HepG2 (cell line): ENCODE measurements around the gene SCFD1. TPM values are rescaled to one million over a fixed set of nuclear protein-coding genes. Genes with fewer than 3 reads are reported as not detected.

ENCODE experiments used
- PHF8 ChIP-seq: sonication (generic); formaldehyde crosslinking; IDR thresholded peaks from 2 replicates; pipeline ENCODE4 v1.5.0; 2020; ENCODE audit warnings: missing genetic modification reagents
- RFX1 ChIP-seq: fragments of 450-650 bp; IDR thresholded peaks from 2 replicates; pipeline ENCODE4 v1.6.1; 2017
- SSRP1 ChIP-seq: IDR thresholded peaks from 2 replicates; pipeline ENCODE4 v1.6.1; 2016; ENCODE audit warnings: control low read depth
- ZNF589 ChIP-seq: sonication (generic); formaldehyde crosslinking; conservative IDR thresholded peaks from 2 replicates; pipeline ENCODE4 v1.8.0; 2022; ENCODE audit warnings: mild to moderate bottlenecking, moderate library complexity, missing genetic modification reagents
- polyA plus RNA-seq, 8 experiments: library from polyadenylated mRNA; depleted of rRNA in 3 of 8; stranded (reverse) in 7 of 8; unstranded in 1 of 8; fragments of >200 nt; fragmentation: Illumina TruSeq in 4 of 8; extraction: Trizol in 4 of 8; gene quantifications; 2 replicates each; pipeline versions ENCODE4 v1.2.1 to v1.2.3, GENCODE V29; 2011 to 2016; ENCODE audit warnings: low read depth in 4 of 8, missing spikeins in 1 of 8, mixed read lengths in 1 of 8; ENCODE audit not compliant: insufficient read depth in 1 of 8
- total RNA-seq, 5 experiments: library from RNA; depleted of rRNA; stranded (reverse); fragments of >200 nt; fragmentation: Illumina TruSeq; extraction: Trizol; gene quantifications; 2 replicates each; pipeline ENCODE4 v1.2.3, GENCODE V29; 2016; ENCODE audit warnings: low read depth in 1 of 5
- TF ChIP-seq, protein P1 (sequence below): sonication (generic); formaldehyde crosslinking; IDR thresholded peaks from 2 replicates; pipeline ENCODE4 v1.4.0; 2020; ENCODE audit warnings: mild to moderate bottlenecking, missing genetic modification reagents
- TF ChIP-seq, protein P2 (sequence below): sonication (generic); formaldehyde crosslinking; IDR thresholded peaks from 2 replicates; pipeline ENCODE4 v1.4.0; 2020; ENCODE audit warnings: missing genetic modification reagents
- TF ChIP-seq, protein P3 (sequence below): sonication (generic); formaldehyde crosslinking; IDR thresholded peaks from 2 replicates; pipeline ENCODE4 v1.4.0; 2020; ENCODE audit warnings: missing genetic modification reagents, mild to moderate bottlenecking, borderline replicate concordance
- TF ChIP-seq, protein P4 (sequence below): sonication (generic); formaldehyde crosslinking; IDR thresholded peaks from 2 replicates; pipeline ENCODE4 v1.4.0; 2020; ENCODE audit warnings: missing genetic modification reagents
- TF ChIP-seq, protein P5 (sequence below): sonication (generic); formaldehyde crosslinking; IDR thresholded peaks from 2 replicates; pipeline ENCODE4 v1.4.0; 2020; ENCODE audit warnings: missing genetic modification reagents; ENCODE audit errors: not compliant biosample characterization
- TF ChIP-seq, protein P6 (sequence below): sonication (generic); formaldehyde crosslinking; IDR thresholded peaks from 2 replicates; pipeline ENCODE4 v1.5.0; 2020; ENCODE audit warnings: missing genetic modification reagents

SCFD1 gene
- total and polyA plus RNA-seq, 2 of the 13 experiments (the other 11 are each of a cell fraction or from before 2014, with no cell fraction given): 235 to 256 TPM

DNA sequence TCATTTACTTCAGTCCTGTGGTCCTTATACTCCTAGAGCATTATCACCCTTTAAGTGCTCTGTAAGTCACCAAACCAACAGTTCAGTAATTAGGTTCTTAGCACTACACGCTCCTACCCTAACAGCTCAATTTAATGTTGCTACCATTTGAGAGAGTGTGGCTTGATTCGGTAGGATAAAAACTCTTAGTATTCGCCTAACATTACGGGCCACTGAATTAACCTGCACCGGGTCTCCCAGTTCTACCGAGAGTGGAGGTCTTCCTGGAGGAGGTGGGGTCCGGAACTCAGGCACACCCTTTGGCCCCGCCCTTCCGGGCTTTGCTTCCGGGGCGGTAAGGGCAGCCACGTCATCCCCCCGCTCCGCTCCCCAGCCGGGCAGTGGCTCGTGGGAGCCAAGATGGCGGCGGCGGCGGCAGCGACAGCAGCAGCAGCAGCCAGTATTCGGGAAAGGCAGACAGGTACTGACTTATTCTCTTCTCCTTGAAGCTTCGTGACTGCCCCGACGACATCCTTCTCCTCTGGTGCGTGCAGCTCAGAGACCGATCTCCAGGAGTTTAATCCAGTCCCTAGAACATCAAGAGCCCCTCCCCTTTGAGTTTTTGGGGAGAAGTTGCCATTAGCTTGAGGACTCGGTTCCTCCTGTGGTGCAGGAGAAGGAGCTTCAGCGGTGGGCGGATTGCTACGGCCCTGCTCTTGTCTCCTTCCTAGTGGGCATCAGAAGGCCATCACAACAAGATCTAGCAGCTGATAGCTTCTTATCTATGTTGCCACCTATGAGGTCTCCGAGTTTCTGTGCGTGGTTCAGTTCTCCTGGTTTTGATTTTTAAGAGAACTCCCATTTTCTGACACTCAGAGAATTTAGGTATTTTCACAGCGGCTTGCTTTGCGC is at the start of gene SCFD1 (continued):
- TF ChIP-seq, protein P1, sequence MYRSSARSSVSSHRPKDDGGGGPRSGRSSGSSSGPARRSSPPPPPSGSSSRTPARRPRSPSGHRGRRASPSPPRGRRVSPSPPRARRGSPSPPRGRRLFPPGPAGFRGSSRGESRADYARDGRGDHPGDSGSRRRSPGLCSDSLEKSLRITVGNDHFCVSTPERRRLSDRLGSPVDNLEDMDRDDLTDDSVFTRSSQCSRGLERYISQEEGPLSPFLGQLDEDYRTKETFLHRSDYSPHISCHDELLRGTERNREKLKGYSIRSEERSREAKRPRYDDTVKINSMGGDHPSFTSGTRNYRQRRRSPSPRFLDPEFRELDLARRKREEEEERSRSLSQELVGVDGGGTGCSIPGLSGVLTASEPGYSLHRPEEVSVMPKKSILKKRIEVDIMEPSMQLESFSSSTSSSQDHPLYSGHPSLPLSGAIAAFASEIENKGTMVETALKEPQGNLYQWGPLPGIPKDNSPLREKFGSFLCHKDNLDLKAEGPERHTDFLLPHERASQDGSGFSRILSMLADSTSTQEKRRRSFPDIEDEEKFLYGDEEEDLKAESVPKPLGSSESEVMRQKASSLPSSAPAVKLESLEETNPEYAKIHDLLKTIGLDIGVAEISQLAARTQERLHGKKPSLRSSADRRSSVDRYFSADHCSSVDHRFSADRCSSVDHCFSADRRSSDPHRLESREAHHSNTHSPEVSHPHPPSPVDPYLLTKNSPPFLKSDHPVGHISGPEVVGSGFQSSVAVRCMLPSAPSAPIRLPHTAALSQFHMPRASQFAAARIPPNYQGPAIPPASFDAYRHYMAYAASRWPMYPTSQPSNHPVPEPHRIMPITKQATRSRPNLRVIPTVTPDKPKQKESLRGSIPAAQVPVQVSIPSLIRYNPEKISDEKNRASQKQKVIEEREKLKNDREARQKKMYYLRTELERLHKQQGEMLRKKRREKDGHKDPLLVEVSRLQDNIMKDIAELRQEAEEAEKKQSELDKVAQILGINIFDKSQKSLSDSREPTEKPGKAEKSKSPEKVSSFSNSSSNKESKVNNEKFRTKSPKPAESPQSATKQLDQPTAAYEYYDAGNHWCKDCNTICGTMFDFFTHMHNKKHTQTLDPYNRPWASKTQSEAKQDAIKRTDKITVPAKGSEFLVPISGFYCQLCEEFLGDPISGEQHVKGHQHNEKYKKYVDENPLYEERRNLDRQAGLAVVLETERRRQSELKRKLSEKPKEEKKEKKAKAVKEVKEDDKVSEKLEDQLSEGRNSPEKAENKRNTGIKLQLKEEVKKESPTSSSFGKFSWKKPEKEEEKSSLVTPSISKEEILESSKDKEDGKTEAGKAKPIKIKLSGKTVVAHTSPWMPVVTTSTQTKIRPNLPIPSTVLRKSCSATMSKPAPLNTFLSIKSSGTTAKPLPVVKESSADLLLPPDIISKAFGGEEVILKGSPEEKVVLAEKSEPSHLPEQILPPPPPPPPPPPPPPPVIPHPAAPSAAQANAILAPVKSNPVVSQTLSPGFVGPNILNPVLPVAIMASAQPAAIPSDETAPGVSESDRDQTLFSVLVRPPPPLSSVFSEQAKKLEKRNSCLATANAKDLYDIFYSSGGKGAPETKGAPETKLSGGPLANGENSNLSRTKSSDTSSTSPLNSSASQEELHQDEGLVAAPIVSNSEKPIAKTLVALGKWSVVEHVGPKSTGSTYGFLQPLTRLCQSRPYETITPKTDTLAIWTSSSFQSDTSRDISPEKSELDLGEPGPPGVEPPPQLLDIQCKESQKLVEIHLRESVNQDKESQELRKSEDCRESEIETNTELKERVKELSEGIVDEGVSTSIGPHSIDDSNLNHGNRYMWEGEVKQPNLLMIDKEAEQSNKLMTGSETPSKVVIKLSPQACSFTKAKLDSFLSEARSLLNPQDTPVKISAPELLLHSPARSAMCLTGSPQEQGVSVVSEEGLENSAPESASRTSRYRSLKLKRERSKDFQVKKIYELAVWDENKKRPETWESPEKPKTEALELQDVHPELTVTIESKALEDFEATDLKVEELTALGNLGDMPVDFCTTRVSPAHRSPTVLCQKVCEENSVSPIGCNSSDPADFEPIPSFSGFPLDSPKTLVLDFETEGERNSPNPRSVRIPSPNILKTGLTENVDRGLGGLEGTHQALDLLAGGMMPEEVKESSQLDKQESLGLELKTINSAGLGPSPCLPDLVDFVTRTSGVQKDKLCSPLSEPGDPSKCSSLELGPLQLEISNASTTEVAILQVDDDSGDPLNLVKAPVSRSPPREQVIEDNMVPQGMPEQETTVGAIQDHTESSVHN: peak; percentile 92; the same call in 1 of the 2 replicates
- TF ChIP-seq, protein P2, sequence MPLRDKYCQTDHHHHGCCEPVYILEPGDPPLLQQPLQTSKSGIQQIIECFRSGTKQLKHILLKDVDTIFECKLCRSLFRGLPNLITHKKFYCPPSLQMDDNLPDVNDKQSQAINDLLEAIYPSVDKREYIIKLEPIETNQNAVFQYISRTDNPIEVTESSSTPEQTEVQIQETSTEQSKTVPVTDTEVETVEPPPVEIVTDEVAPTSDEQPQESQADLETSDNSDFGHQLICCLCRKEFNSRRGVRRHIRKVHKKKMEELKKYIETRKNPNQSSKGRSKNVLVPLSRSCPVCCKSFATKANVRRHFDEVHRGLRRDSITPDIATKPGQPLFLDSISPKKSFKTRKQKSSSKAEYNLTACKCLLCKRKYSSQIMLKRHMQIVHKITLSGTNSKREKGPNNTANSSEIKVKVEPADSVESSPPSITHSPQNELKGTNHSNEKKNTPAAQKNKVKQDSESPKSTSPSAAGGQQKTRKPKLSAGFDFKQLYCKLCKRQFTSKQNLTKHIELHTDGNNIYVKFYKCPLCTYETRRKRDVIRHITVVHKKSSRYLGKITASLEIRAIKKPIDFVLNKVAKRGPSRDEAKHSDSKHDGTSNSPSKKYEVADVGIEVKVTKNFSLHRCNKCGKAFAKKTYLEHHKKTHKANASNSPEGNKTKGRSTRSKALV: peak; percentile 85
- TF ChIP-seq, protein P3, sequence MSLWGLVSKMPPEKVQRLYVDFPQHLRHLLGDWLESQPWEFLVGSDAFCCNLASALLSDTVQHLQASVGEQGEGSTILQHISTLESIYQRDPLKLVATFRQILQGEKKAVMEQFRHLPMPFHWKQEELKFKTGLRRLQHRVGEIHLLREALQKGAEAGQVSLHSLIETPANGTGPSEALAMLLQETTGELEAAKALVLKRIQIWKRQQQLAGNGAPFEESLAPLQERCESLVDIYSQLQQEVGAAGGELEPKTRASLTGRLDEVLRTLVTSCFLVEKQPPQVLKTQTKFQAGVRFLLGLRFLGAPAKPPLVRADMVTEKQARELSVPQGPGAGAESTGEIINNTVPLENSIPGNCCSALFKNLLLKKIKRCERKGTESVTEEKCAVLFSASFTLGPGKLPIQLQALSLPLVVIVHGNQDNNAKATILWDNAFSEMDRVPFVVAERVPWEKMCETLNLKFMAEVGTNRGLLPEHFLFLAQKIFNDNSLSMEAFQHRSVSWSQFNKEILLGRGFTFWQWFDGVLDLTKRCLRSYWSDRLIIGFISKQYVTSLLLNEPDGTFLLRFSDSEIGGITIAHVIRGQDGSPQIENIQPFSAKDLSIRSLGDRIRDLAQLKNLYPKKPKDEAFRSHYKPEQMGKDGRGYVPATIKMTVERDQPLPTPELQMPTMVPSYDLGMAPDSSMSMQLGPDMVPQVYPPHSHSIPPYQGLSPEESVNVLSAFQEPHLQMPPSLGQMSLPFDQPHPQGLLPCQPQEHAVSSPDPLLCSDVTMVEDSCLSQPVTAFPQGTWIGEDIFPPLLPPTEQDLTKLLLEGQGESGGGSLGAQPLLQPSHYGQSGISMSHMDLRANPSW: peak; percentile 90; the same call in 1 of the 2 replicates
- TF ChIP-seq PHF8 (CRISPR knock-in tag): peak; percentile 100
- no peak for TF ChIP-seq RFX1
- TF ChIP-seq, protein P4, sequence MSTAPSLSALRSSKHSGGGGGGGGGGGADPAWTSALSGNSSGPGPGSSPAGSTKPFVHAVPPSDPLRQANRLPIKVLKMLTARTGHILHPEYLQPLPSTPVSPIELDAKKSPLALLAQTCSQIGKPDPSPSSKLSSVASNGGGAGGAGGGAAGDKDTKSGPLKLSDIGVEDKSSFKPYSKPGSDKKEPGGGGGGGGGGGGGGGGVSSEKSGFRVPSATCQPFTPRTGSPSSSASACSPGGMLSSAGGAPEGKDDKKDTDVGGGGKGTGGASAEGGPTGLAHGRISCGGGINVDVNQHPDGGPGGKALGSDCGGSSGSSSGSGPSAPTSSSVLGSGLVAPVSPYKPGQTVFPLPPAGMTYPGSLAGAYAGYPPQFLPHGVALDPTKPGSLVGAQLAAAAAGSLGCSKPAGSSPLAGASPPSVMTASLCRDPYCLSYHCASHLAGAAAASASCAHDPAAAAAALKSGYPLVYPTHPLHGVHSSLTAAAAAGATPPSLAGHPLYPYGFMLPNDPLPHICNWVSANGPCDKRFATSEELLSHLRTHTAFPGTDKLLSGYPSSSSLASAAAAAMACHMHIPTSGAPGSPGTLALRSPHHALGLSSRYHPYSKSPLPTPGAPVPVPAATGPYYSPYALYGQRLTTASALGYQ (CRISPR knock-in tag): peak; percentile 91
- TF ChIP-seq, protein P5, sequence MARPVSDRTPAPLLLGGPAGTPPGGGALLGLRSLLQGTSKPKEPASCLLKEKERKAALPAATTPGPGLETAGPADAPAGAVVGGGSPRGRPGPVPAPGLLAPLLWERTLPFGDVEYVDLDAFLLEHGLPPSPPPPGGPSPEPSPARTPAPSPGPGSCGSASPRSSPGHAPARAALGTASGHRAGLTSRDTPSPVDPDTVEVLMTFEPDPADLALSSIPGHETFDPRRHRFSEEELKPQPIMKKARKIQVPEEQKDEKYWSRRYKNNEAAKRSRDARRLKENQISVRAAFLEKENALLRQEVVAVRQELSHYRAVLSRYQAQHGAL (CRISPR knock-in tag): no peak
- peak; percentile 98 for TF ChIP-seq ZNF589 (CRISPR knock-in tag)
- TF ChIP-seq SSRP1: 0 out of 2 replicates have a peak, but pooled peaks have one; percentile 20
- TF ChIP-seq, protein P6, sequence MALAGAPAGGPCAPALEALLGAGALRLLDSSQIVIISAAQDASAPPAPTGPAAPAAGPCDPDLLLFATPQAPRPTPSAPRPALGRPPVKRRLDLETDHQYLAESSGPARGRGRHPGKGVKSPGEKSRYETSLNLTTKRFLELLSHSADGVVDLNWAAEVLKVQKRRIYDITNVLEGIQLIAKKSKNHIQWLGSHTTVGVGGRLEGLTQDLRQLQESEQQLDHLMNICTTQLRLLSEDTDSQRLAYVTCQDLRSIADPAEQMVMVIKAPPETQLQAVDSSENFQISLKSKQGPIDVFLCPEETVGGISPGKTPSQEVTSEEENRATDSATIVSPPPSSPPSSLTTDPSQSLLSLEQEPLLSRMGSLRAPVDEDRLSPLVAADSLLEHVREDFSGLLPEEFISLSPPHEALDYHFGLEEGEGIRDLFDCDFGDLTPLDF (CRISPR knock-in tag): 0 out of 2 replicates have a peak, but pooled peaks have one; percentile 58
